Ectodermal cell (in vitro differentiated cells): ENCODE results near the gene HYAL2. TPM values are rescaled to one million over a fixed set of nuclear protein-coding genes. Genes with fewer than 3 reads are reported as not detected.
A peak's percentile ranks its signal among the peaks of the same experiment; 100 is the strongest.

Experiments
- H3K27ac ChIP-seq: 2 replicates; pipeline ENCODE4 v1.7.0; 2013; ENCODE audit warnings: mild to moderate bottlenecking, low read depth, low read length; ENCODE audit not compliant: insufficient read depth, poor library complexity, severe bottlenecking
- H3K27me3 ChIP-seq: 2 replicates; pipeline ENCODE4 v1.7.0; 2013; ENCODE audit warnings: mild to moderate bottlenecking, low read length; ENCODE audit not compliant: insufficient read depth, control insufficient read depth, poor library complexity, severe bottlenecking
- H3K36me3 ChIP-seq: one replicate; pipeline ENCODE4 v1.7.0; 2013; ENCODE audit warnings: low read length; ENCODE audit not compliant: control insufficient read depth, insufficient read depth
- H3K4me1 ChIP-seq: one replicate; pipeline ENCODE4 v1.7.0; 2013; ENCODE audit warnings: low read length; ENCODE audit not compliant: control insufficient read depth, insufficient read depth
- H3K4me3 ChIP-seq: 2 replicates; pipeline ENCODE4 v1.7.0; 2013; ENCODE audit warnings: low read depth, low read length, control low read depth; ENCODE audit not compliant: insufficient read depth
- H3K9me3 ChIP-seq: 2 replicates; pipeline ENCODE4 v1.7.0; 2013; ENCODE audit warnings: mild to moderate bottlenecking, low read length, moderate library complexity; ENCODE audit not compliant: control insufficient read depth
- WGBS, 2 experiments: methylation state at CpG; one replicate each; pipeline ENCODE4 v1.1.7; 2013; ENCODE audit warnings: missing lambda C conversion rate in 2 of 2; 5-methylcytosine and 5-hydroxymethylcytosine counted together
- polyA plus RNA-seq, 4 experiments: library from polyadenylated mRNA; stranded (reverse); fragments of 50-300 nt; gene quantifications; one replicate each; pipeline ENCODE4 v1.2.3, GENCODE V29; 2013

The HYAL2 gene, protein sequence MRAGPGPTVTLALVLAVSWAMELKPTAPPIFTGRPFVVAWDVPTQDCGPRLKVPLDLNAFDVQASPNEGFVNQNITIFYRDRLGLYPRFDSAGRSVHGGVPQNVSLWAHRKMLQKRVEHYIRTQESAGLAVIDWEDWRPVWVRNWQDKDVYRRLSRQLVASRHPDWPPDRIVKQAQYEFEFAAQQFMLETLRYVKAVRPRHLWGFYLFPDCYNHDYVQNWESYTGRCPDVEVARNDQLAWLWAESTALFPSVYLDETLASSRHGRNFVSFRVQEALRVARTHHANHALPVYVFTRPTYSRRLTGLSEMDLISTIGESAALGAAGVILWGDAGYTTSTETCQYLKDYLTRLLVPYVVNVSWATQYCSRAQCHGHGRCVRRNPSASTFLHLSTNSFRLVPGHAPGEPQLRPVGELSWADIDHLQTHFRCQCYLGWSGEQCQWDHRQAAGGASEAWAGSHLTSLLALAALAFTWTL
- 75.5 TPM for polyA plus RNA-seq (2013, experiment 1 of 4)
- polyA plus RNA-seq (2013, experiment 2 of 4): 76.5 TPM
- polyA plus RNA-seq (2013, experiment 3 of 4): 61.6 TPM
- polyA plus RNA-seq (2013, experiment 4 of 4): 67.6 TPM

DNA sequence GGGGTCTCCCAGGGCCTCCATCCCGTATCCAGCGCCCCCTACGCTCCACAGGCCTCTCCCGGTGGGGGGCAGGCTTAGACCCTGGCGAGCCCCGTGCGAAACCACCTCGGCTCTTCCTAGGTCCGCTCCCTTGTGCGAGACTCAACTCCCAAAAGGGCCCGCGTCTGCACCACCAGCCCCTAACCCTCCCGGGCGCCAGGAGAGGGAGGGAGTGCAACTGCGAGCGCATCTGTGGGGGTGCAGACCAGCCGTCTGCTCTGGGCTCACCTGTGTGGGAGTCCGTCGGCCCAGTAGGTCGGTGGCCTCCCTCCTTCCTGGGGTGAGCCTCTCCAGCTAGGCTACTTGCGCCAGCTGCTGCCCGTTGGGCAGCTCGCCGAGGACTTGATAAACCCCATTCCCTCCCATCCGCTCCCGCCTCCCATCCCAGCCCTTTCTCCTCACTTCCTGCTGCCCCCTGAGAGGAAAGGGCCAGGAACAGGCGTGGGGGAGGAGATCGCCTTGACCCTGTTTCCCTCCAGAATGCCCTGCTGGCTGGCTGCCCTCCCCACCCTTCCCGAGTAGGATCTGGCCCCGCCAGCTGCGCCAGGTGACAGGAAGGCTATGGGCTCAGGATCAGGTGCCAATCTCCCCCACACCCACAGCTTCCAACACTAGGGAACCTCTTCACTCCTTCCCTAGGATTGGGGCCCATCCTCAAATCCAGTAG, at the start of gene HYAL2:
Gene HYAL2 (minus strand): TSS at position 360 of the 706 bp plus-strand sequence. CDS start 2,256 bp downstream, outside the sequence.
- H3K9me3 ChIP-seq: no peaks in the 10 kb centered on the region
- H3K4me1 ChIP-seq: peaks cover 33% of the 10 kb centered on the region
- peak within 1 kb of the TSS; percentile 89 for H3K4me3 ChIP-seq
- H3K27me3 ChIP-seq: no peaks in the 10 kb centered on the region
- H3K27ac ChIP-seq: peak within 1 kb of the TSS; percentile 99
- H3K36me3 ChIP-seq: peaks cover 24% of the 10 kb centered on the region
- WGBS, 2 experiments: 15 to 17% methylated on average over 31 of the region's 31 CpGs

DNA sequence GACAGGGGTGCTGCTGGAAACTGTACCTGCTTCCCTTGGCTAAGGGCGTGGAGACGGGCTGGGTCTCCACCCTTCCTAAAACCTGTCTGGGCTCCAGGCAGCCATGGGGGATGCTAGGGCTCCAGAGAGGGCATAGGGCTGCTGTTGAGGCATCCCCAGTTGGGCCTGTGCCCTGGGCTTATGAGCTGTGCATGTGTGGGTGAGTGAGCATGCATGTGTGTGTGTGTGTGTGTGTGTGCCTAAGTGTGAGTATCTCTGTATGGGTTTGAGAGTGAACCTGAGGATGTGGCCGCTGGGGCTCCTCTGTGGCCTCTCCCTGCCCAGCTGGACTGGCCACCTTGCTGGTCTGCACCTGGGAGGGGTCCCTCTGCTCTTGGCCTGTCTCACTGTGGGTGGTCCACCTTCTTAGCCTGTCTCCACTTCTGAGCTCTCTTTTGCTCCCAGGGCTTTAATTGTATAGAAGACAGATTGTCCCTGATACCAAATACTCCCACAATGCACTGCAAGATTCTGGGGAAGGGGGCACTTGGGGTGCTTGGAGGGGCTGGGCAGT, 48.7 kb upstream of the HYAL2 start:
- Histone ChIP-seq H3K4me3 (no peak overlapping the region), H3K27me3 (peaks cover under 1% of the 10 kb centered on the region), H3K36me3 (no peaks in the 10 kb centered on the region), H3K9me3 (no peaks in the 10 kb centered on the region), H3K27ac (no peak overlapping the region), H3K4me1 (peaks cover 39% of the 10 kb centered on the region)
- WGBS, 2 experiments: 90% methylated on average over 3 of the region's 3 CpGs

DNA sequence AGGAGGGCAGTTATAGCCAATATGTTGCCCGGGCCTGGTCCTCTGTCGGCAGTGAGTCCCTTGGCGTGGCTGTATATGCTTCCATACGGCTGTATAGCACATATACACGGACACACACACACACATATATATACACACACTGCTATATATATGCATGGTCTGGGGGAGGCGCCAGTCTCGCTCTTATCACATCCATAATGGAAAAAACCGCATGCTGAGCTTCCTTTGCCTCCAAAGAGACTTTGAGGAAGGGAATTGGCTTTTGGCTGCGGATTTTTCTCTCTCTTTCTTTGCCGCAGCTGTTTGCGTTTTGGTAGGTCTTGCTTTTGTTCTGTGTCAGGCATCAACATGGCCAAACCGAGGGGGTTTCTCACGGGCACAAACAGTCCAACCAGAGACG, 48.0 kb upstream of the HYAL2 start:
- H3K4me3 ChIP-seq: no peak overlapping the region
- H3K9me3 ChIP-seq: no peaks in the 10 kb centered on the region
- 75 to 82% methylated on average over 14 of the region's 14 CpGs for WGBS, 2 experiments
- peaks cover 42% of the 10 kb centered on the region for H3K4me1 ChIP-seq
- H3K27me3 ChIP-seq: peaks cover 7% of the 10 kb centered on the region
- no peaks in the 10 kb centered on the region for H3K36me3 ChIP-seq
- no peak overlapping the region for H3K27ac ChIP-seq

DNA sequence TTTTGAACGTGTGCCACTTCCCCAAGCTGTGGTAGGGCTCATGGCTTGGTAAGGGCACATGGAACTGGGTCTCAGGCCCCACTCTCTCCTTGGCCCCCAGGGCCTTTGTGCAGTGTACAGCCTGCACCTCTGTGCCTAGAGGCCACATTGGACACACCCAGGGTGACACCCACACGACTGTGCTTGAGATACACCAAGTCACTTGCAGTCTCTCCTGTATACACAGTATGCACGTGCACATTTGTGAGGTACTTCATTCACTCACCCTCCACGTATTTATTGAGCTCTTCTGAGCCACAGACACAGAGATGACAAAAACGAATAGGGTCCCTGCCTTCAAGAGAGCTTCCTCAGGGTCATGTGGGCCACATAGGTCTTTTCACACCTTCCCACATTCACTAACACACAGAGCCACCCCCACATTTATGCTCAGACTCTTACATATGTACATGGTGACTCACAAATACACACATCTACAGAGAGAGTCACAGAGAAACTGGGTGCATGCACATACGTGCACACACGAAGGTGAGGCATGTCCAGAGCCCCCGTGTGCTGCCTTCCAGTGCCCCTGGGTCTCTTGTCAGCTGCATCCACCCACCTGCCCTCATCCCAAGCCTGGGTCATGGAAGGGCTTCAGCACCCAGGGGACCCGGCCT, 46.6 kb upstream of the HYAL2 start:
- H3K36me3 ChIP-seq: no peaks in the 10 kb centered on the region
- H3K9me3 ChIP-seq: no peaks in the 10 kb centered on the region
- 82 to 85% methylated on average over 9 of the region's 9 CpGs for WGBS, 2 experiments
- H3K27ac ChIP-seq: no peak overlapping the region
- H3K4me3 ChIP-seq: no peak overlapping the region
- H3K27me3 ChIP-seq: peaks cover 20% of the 10 kb centered on the region
- H3K4me1 ChIP-seq: peaks cover 38% of the 10 kb centered on the region

DNA sequence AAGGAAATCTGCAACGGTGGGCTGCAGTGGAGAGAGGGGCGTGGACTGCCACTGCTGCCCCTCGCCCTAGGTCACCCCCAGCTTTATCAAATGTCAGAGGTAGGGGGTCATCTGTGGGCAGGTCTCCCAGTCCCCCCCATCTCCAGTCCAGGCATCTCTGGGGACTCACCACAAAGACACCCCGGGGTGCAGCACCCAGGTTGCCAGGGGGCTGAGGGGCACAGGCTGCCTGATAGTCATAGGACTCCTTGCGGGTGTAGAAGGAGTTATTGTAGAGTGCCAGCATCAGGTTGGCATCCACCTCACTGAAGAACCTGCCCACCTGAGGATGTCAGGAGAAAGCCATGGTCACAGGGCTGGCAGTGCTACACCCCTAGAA, 43.3 kb upstream of the HYAL2 start:
- 79 to 83% methylated on average over 5 of the region's 5 CpGs for WGBS, 2 experiments
- no peak overlapping the region for H3K27ac ChIP-seq
- no peaks in the 10 kb centered on the region for H3K9me3 ChIP-seq
- peaks cover 13% of the 10 kb centered on the region for H3K4me1 ChIP-seq
- H3K27me3 ChIP-seq: peaks cover 26% of the 10 kb centered on the region
- H3K4me3 ChIP-seq: no peak overlapping the region
- H3K36me3 ChIP-seq: no peaks in the 10 kb centered on the region

DNA sequence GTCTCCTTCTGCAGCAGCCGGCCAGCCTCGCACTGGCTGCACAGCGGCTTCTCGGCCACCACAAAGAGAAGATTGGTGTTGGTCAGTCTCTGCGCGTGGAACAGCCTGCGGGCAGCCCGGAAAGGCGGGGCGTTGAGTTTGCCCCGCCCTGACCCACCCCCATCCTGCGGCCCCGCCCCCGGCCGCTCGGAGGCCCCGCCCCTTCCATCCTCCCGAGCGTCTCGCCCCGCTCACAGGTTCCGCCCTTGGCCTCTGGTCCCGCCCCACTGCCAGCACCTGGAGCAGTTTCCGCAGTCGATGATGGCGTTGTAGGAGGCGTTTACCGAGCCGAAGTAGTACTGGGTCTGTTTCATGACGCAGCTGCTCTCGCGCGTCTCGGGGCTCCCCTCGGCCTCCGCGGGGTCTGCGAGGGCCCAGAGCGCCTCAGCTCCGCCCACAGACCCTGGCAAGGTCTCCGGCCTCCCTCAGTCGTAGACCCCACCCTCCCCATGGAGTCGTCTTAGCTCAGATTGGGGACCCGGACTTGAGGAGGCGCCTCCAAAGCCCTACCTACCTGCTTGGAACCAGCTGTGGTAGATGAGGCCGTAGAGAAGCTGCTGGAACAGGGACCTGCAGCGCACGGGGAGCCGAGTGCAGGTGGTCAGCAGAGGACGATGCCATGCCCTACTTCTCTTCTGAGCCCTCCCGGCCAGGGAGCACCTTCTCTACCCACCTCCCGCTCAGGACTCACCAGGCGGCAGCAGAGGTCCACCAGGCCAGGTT, 42.7 kb upstream of the HYAL2 start:
- 7 to 8% methylated on average over 53 of the region's 53 CpGs for WGBS, 2 experiments

DNA sequence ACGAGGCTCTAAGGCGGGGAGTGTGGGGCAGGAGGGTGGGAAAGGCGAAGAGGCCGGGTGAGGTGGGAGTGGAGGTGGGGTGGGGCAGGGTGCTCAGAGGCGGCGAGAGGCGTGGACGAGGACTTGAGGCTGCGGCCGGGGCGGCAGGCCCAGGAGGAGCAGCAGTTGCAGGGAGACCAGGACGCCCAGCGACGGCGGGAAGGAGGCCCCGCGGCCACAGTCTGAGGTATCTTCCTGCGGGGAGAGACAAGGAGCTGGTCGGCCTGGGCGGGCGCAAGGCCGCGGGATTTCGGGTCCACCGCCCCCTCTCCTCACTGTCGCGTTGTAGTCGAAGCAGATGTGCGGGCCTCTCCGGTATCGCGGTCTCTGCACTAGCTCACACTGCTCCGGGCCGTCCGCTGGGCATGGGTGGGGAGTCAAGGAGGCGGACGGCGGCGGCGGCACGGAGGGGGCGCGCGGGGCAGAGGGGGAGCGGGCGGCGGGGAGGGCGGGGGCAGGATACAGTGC, 42.1 kb upstream of the HYAL2 start:
- Histone ChIP-seq H3K27ac (no peak overlapping the region), H3K9me3 (no peaks in the 10 kb centered on the region), H3K4me3 (peak overlapping the region; percentile 43), H3K4me1 (peaks cover 10% of the 10 kb centered on the region), H3K36me3 (no peaks in the 10 kb centered on the region), H3K27me3 (peaks cover 26% of the 10 kb centered on the region)
- 13% methylated on average over 48 of the region's 48 CpGs for WGBS, 2 experiments

More for the DNA sequence above, 42.7 kb upstream of the HYAL2 start:
- Histone ChIP-seq H3K9me3 (no peaks in the 10 kb centered on the region), H3K36me3 (no peaks in the 10 kb centered on the region), H3K4me3 (peak overlapping the region; percentile 43), H3K27ac (no peak overlapping the region), H3K4me1 (peaks cover 10% of the 10 kb centered on the region), H3K27me3 (peaks cover 26% of the 10 kb centered on the region)

DNA sequence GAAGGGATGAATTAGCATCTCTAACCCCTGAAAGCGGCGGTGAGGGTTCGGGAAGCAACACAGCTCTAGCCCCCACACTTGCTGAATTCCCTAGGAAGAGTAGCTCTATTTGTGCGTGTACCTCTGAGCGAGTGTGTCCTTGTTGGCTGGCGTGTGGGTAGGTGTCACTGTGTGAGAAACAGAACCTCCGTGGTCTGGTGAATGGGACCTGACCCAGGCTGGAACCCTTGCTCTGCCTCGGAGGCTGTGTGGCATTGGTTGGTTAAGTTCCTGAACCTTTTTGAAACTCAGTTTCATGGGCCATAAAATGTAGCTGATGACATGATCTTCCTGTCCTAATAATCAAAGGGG, 37.2 kb upstream of the HYAL2 start:
- Histone ChIP-seq H3K36me3 (peaks cover 5% of the 10 kb centered on the region), H3K4me1 (peaks cover 19% of the 10 kb centered on the region), H3K4me3 (peak overlapping the region; percentile 7), H3K27me3 (peaks cover 12% of the 10 kb centered on the region), H3K9me3 (no peaks in the 10 kb centered on the region), H3K27ac (no peak overlapping the region)
- 31 to 33% methylated on average over 8 of the region's 8 CpGs for WGBS, 2 experiments
